PC-9 (cell line): Measurements from ENCODE around the gene TUBGCP2.

Experiments used
- EZH2 ChIP-seq: fragments of 200-600 bp; sonication (generic); IDR thresholded peaks from 2 replicates; pipeline ENCODE4 v1.8.0; 2017; ENCODE audit warnings: antibody characterized with exemption, low read depth
- TF ChIP-seq, protein P1 (sequence below): fragments of 200-600 bp; sonication (generic); conservative IDR thresholded peaks from 2 replicates; pipeline ENCODE4 v1.6.1; 2017; ENCODE audit warnings: mixed run types, antibody characterized with exemption, mild to moderate bottlenecking, moderate library complexity

DNA sequence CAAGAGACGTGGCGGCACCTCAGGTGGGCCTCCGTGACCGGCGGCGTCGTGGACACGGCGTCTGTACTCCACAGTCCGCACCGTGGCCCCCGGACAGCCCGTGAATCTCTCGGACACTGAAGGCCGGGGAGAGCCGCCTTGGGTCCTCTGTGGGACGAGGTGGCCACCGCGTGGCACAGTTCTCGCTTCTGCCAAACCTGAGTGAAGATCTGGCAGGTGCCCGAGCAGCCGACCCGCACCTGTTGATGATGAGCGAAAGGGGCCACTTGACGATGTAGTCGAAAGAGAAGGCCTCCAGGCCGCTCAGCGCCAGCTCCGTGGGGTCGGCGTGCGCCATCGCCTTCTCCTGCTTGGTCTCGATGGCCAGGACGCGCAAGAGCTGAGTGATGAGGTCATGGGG lies 23.5 kb downstream of the TUBGCP2 start:
- TF ChIP-seq, protein P1, sequence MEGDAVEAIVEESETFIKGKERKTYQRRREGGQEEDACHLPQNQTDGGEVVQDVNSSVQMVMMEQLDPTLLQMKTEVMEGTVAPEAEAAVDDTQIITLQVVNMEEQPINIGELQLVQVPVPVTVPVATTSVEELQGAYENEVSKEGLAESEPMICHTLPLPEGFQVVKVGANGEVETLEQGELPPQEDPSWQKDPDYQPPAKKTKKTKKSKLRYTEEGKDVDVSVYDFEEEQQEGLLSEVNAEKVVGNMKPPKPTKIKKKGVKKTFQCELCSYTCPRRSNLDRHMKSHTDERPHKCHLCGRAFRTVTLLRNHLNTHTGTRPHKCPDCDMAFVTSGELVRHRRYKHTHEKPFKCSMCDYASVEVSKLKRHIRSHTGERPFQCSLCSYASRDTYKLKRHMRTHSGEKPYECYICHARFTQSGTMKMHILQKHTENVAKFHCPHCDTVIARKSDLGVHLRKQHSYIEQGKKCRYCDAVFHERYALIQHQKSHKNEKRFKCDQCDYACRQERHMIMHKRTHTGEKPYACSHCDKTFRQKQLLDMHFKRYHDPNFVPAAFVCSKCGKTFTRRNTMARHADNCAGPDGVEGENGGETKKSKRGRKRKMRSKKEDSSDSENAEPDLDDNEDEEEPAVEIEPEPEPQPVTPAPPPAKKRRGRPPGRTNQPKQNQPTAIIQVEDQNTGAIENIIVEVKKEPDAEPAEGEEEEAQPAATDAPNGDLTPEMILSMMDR, result no peak
- TF ChIP-seq EZH2, result no peak
